HG03066 (cell line): Measurements from ENCODE around the gene TSHZ2.
"Not testable (repeated sequence)": the region's sequence is repeated elsewhere in the genome, so short reads cannot be mapped to it uniquely, and the experiment has no call there.

ENCODE experiments used
- ATAC-seq: cut with Tn5 transposase; IDR thresholded peaks from one replicate; pipeline ENCODE4 v1.9.1; 2021; ENCODE audit warnings: low read depth; ENCODE audit not compliant: unreplicated experiment

Gene TSHZ2

GRCh38 chr20:53296025-53296424 is 323.9 kb downstream of the TSHZ2 start:
- ATAC-seq: no peak

GRCh38 chr20:53296451-53297153 is 324.4 kb downstream of the TSHZ2 start:
- ATAC-seq: no peak

GRCh38 chr20:53297154-53297529 is 325.0 kb downstream of the TSHZ2 start:
- ATAC-seq: no peak

GRCh38 chr20:53298260-53298659 is 326.1 kb downstream of the TSHZ2 start:
- no peak for ATAC-seq

DNA sequence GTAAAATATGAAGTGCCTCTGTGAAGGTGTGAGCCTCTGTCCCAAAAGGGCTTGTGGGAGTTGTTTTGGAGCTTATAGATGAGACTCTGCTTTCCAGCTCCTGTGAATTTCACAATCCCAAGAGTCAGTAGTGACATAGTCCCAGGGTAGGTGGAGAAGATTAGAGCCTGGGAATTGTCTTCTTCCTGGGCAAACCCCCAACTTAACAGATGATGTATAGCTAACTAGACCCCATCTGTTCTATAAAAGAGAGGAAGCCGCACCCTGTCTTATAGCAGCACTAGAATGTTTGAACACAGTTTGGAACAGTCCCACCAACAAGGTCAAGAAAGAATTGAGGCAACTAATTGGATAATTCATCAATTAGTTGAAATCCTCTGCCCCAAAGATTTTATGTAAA is 326.8 kb downstream of the TSHZ2 start:
- ATAC-seq: no peak

GRCh38 chr20:53299831-53300230 is 327.7 kb downstream of the TSHZ2 start:
- ATAC-seq: no peak

DNA sequence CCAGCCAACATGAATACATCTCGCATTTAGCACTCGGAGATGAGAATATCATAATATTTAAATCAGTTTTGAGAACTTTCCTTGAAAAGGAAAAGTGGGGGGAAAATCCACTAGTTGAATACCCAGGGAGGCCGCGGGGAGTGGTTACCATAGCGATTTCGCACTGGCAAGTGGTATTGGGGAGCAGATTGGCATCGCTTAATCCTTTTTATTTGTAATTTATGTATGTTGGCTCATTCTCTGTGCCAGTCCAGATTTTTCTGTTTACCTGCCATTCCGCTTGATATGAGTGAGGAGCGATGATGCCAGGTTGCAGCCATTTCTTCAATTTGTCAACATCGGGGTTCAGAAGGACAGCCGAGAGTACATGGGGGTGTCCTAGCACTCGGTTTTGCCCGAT is 329.7 kb downstream of the TSHZ2 start:
- no peak for ATAC-seq

- ATAC-seq: no peak
Observed at GRCh38 chr20:53302695-53303412, 330.7 kb downstream of the TSHZ2 start.

- no peak for ATAC-seq
Observed at GRCh38 chr20:53303413-53303760, 331.2 kb downstream of the TSHZ2 start.

DNA sequence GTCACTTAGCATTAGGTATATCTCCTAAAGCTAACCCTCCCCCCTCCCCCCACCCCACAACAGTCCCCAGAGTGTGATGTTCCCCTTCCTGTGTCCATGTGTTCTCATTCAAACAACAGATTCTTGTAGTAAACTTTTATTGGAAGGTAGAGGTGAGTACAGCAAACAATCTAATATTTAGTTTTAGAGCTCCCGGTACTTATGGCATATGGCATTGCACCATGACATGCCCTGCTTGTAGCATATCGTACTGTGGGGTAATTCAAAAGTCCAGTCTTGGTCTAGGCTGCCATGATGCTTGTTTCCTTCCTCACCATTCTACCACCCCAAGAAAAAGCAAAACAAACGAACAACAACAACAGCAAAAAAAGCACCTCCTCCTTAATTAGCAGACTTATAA is 332.0 kb downstream of the TSHZ2 start:
- ATAC-seq: no peak

GRCh38 chr20:53306192-53306805 is 334.1 kb downstream of the TSHZ2 start:
- ATAC-seq: no peak

DNA sequence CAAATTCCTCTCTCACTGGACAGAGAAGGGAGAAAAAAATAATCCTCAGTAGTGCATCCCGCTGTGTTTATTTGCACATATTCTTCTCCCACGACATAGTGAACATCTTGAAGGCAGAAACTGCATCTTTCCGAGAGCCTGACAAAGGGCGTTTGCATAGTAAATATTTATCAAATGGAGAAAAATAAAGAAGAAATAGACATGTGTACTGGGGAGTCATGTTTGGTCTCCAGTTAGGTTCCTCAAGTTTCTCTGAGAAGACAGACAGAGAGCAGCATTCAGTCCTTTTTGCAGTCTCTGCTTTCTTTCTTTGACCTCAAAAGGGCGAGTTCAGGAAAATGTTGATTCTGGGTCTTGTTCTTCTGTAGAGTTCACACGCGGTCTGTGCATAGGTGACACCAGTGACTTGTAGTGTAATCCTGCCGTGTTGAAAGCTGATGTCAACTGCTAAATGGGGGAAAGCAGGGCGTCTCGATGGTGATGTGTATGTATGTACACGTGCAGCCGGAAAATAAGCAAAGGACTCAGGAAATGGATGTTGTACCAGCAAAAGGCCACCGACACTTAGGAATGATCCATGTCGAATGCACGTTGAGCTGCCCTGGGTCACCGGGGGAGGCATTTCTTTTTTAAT is 335.9 kb downstream of the TSHZ2 start:
- no peak for ATAC-seq

GRCh38 chr20:53309515-53309914 is 337.4 kb downstream of the TSHZ2 start:
- no peak for ATAC-seq

DNA sequence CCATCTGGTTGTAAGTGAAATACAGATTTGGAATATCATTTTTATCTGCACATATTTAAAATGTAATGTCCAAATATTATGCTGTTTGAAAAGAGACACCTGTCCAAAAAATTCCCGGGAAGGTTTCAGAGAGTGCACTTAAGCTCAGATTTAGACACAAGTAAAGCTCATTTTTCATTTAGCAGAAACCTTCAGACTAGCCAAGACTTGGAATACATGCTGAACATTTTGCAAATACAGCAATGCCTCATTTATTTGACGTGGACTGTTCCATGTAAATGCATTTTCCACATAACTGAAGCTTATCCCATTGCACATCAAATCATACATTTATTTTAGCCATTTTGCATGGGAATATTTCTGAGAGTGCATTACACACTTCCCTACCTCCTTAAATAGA is 340.8 kb downstream of the TSHZ2 start:
- ATAC-seq: no peak

- ATAC-seq: no peak
Observed at GRCh38 chr20:53316206-53316937, 344.2 kb downstream of the TSHZ2 start.

DNA sequence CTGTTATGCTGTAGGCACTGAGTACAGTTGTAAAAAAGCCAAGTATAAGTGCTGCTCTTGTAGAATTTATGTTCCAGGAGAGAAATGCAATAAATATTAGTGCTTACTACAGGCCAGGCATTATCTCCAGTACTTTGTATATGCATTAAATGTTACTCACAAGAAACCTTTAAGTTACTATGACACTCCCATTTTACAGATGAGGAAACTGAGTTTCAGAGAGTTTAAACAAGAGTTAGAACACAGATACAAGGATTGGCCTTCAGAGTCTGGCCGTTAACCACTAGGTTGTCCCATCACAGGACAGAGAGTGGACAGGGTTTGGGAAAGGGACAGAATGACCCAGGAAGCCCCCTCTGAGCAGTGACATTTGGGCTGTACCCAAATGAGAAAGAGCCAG is 347.0 kb downstream of the TSHZ2 start:
- no peak for ATAC-seq

- ATAC-seq: no peak
Observed at GRCh38 chr20:53319716-53320115, 347.6 kb downstream of the TSHZ2 start.

DNA sequence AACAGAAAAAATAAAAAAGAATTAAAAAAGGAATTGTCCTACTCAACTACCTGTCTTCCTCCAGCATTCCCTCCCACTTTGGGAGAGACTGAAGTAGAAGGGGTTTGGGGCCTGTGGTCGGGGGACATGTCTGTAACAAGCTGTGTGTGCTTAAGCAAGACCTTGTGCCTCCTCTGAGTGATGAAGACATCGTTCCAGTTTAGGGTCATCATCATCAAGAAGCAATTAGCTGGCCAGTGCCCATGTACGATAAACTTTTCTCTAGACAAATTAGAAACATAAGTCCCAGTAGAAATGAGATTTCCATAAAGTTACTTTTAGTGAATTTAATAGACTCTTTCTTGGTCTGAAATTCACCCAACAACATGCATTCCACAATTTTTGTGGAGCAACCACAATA is 348.5 kb downstream of the TSHZ2 start:
- ATAC-seq: no peak

GRCh38 chr20:53321596-53321995 is 349.4 kb downstream of the TSHZ2 start:
- no peak for ATAC-seq

DNA sequence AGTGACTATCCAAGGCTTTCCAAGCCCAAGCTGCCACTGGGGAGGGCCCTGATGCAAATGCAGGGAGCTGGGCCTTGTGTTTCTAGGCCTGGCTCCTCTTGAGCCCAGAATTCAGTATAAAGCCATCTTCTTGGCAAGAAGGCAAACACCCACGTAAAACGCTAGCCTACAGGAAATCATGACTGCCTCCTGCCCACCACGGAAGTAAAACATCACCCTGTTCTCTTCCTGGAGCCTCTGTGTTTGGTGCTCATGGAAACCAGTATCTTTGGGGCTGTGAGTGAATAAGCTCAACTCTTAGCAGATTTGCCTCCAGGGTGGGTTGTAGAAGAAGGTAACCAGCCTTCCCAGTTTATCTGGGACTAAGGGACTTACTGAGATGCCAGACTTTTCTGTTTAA is 350.5 kb downstream of the TSHZ2 start:
- ATAC-seq: no peak

GRCh38 chr20:53323460-53323859 is 351.3 kb downstream of the TSHZ2 start:
- ATAC-seq: not testable (repeated sequence)
